Left kidney (tissue), 2 donors: Measurements from ENCODE around the gene SVIL. TPM values are rescaled to one million over a fixed set of nuclear protein-coding genes. Genes with fewer than 3 reads are reported as not detected.
"Not testable (repeated sequence)": the region's sequence is repeated elsewhere in the genome, so short reads cannot be mapped to it uniquely, and the experiment has no call there.

Source experiments
- DNase-seq: peaks from one replicate; pipeline ENCODE4 v3.0.0-alpha.2; 2013
- polyA plus RNA-seq: library from polyadenylated mRNA; unstranded; fragments of 120-200 nt; gene quantifications from one replicate; pipeline ENCODE4 v1.2.1, GENCODE V29; 2013; ENCODE audit not compliant: insufficient read length

The SVIL gene
- polyA plus RNA-seq, 1 donor = 43.8 TPM

GRCh38 chr10:29455095-29455494, 179.7 kb downstream of the SVIL start:
- DNase-seq = no peak

GRCh38 chr10:29454250-29454649, 180.5 kb downstream of the SVIL start:
- DNase-seq = no peak

- no peak for DNase-seq
Observed at GRCh38 chr10:29452546-29452945, 182.2 kb downstream of the SVIL start.

GRCh38 chr10:29451946-29452345, 182.8 kb downstream of the SVIL start:
- no peak for DNase-seq

GRCh38 chr10:29450405-29450804, 184.4 kb downstream of the SVIL start:
- no peak for DNase-seq

- DNase-seq = peak; percentile 59
Observed at GRCh38 chr10:29448756-29449592, 185.8 kb downstream of the SVIL start.

- no peak for DNase-seq
Observed at GRCh38 chr10:29448125-29448524, 186.6 kb downstream of the SVIL start.

GRCh38 chr10:29446327-29446726, 188.4 kb downstream of the SVIL start:
- no peak for DNase-seq

- no peak for DNase-seq
Observed at GRCh38 chr10:29443745-29444523, 190.8 kb downstream of the SVIL start.

- no peak for DNase-seq
Observed at GRCh38 chr10:29440981-29441380, 193.8 kb downstream of the SVIL start.

GRCh38 chr10:29439005-29439404, 195.8 kb downstream of the SVIL start:
- not testable (repeated sequence) for DNase-seq

- DNase-seq = no peak
Observed at GRCh38 chr10:29438271-29438670, 196.5 kb downstream of the SVIL start.

GRCh38 chr10:29437871-29438270, 196.9 kb downstream of the SVIL start:
- no peak for DNase-seq

- no peak for DNase-seq
Observed at GRCh38 chr10:29435809-29436501, 198.8 kb downstream of the SVIL start.

- no peak for DNase-seq
Observed at GRCh38 chr10:29434111-29434510, 200.7 kb downstream of the SVIL start.

- DNase-seq = no peak
Observed at GRCh38 chr10:29431711-29432110, 203.1 kb downstream of the SVIL start.

- DNase-seq = no peak
Observed at GRCh38 chr10:29430101-29430500, 204.7 kb downstream of the SVIL start.

- no peak for DNase-seq
Observed at GRCh38 chr10:29428486-29428885, 206.3 kb downstream of the SVIL start.

GRCh38 chr10:29427667-29428066, 207.1 kb downstream of the SVIL start:
- no peak for DNase-seq

- no peak for DNase-seq
Observed at GRCh38 chr10:29426420-29426819, 208.4 kb downstream of the SVIL start.

GRCh38 chr10:29424017-29424416, 210.8 kb downstream of the SVIL start:
- DNase-seq = no peak

- no peak for DNase-seq
Observed at GRCh38 chr10:29420744-29421143, 214.0 kb downstream of the SVIL start.

GRCh38 chr10:29417324-29417723, 217.4 kb downstream of the SVIL start:
- no peak for DNase-seq
